Erythroblast (primary cell): ENCODE results near the gene ABHD16A.

Experiments used
- GATA1 ChIP-seq: IDR thresholded peaks from 2 replicates; pipeline ENCODE4 v1.6.1; 2011; ENCODE audit warnings: low read depth, mild to moderate bottlenecking, control low read depth, low read length, moderate library complexity
- POLR2A ChIP-seq: IDR thresholded peaks from 2 replicates; pipeline ENCODE4 v1.6.1; 2011; ENCODE audit warnings: mild to moderate bottlenecking, low read length

DNA sequence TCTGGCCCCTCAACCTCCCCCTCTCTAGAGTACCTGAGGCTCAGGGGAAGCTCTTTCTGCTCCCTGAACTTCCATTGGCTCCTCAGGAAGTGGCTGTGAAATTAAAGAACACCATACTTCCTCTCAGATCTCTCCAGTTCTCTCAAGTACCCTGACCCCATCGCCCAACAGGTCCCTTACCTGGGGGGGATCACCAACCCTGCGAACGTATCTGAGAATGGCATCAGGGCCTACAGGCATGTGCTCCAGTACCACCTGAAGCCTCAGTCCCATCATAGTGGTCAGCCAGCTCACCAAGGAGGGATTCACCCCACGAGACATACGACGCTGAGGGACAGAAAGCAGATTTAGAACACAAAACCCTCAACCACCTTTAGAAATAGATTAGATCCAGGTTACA, 62.5 kb downstream of the ABHD16A start:
- TF ChIP-seq POLR2A (no peak), GATA1 (no peak)
